Endothelial cell of umbilical vein (primary cell): ENCODE results near the gene USP49. TPM values are rescaled to one million over a fixed set of nuclear protein-coding genes. Genes with fewer than 3 reads are reported as not detected.

Experiments
- BruUV-seq: library from RNA; stranded (reverse); fragments of 400-500 nt; replicated peaks from 2 replicates; lab custom pipeline; 2021; lab: Mats Ljungman, UMichigan
- CTCF ChIA-PET: fragments of 300-600, 350-600 bp; sonication (Branson Sonifier 250); formaldehyde crosslinking; loops from one replicate; lab custom pipeline; 2021; ENCODE audit warnings: antibody characterized with exemption, inconsistent platforms; lab: Charles Lee
- POLR2A ChIA-PET: fragments of 300-600, 350-600 bp; sonication (Branson Sonifier 250); formaldehyde crosslinking; loops from one replicate; lab custom pipeline; 2021; ENCODE audit warnings: antibody characterized with exemption, inconsistent platforms; lab: Charles Lee
- DNase-seq: peaks from one replicate; pipeline ENCODE4 v3.0.0-alpha.2; 2011; ENCODE audit warnings: low read depth, low spot score
- FAIRE-seq: peaks from 2 replicates; lab custom pipeline; 2011; peaks lifted over from hg19 to GRCh38; lab: Jason Lieb, UNC
- H2AFZ ChIP-seq: 2 replicates; pipeline ENCODE4 v1.6.0; 2012; ENCODE audit warnings: low read depth, low read length, control low read depth, inconsistent platforms
- H3K27ac ChIP-seq: 2 replicates; pipeline ENCODE4 v1.5.1; 2011; ENCODE audit warnings: low read depth, mild to moderate bottlenecking, control low read depth, low read length, moderate library complexity; ENCODE audit not compliant: insufficient read depth
- H3K27me3 ChIP-seq, 2 experiments: 2 replicates each; pipeline versions ENCODE4 v1.6.0 to v1.6.1; 2011; ENCODE audit warnings: low read length in 2 of 2, mixed read lengths in 1 of 2; ENCODE audit not compliant: control insufficient read depth in 2 of 2, insufficient read depth in 2 of 2
- H3K36me3 ChIP-seq, 2 experiments: 2 replicates in 1 of 2; 3 replicates in 1 of 2; pipeline ENCODE4 v1.5.1; 2011; ENCODE audit warnings: low read length in 2 of 2, mild to moderate bottlenecking in 1 of 2, moderate library complexity in 1 of 2; ENCODE audit not compliant: control insufficient read depth in 2 of 2, insufficient read depth in 2 of 2; ENCODE audit errors: extremely low read depth in 1 of 2
- H3K4me1 ChIP-seq: 3 replicates; pipeline ENCODE4 v1.5.1; 2011; ENCODE audit warnings: mild to moderate bottlenecking, low read length; ENCODE audit not compliant: control insufficient read depth, insufficient read depth; ENCODE audit errors: extremely low read depth
- H3K4me2 ChIP-seq: 2 replicates; pipeline ENCODE4 v1.6.1; 2011; ENCODE audit warnings: low read length, control low read depth, mixed read lengths; ENCODE audit not compliant: insufficient read depth
- H3K4me3 ChIP-seq, 3 experiments: fragments of 200-600 bp in 1 of 3; sonication (generic), shearing (Covaris generic) in 1 of 3; replicated peaks in 1 of 3; 2 replicates each; pipeline ENCODE4 v1.5.1; 2011 to 2016; ENCODE audit warnings: control low read depth in 3 of 3, low read length in 3 of 3, mild to moderate bottlenecking in 2 of 3, inconsistent platforms in 1 of 3, low read depth in 1 of 3, moderate library complexity in 1 of 3; ENCODE audit not compliant: insufficient read depth in 1 of 3
- H3K79me2 ChIP-seq: 2 replicates; pipeline ENCODE4 v1.6.0; 2012; ENCODE audit warnings: low read length, inconsistent platforms; ENCODE audit not compliant: control insufficient read depth, insufficient read depth
- H3K9ac ChIP-seq: replicated peaks from 2 replicates; pipeline ENCODE3; 2011; ENCODE audit warnings: low read length, control low read depth; ENCODE audit not compliant: insufficient read depth; ENCODE audit errors: extremely low read depth
- H3K9me1 ChIP-seq: replicated peaks from 3 replicates; pipeline ENCODE4 v1.6.0; 2011; ENCODE audit warnings: mild to moderate bottlenecking, low read length; ENCODE audit not compliant: control insufficient read depth, insufficient read depth; ENCODE audit errors: extremely low read depth
- H3K9me3 ChIP-seq: replicated peaks from 2 replicates; pipeline ENCODE4 v1.5.1; 2012; ENCODE audit warnings: low read length, inconsistent platforms; ENCODE audit not compliant: control insufficient read depth, insufficient read depth
- H4K20me1 ChIP-seq: replicated peaks from 2 replicates; pipeline ENCODE3; 2011; ENCODE audit warnings: mild to moderate bottlenecking, low read length; ENCODE audit not compliant: control insufficient read depth, insufficient read depth; ENCODE audit errors: extremely low read depth
- CTCF ChIP-seq, 2 donors: IDR thresholded peaks; 1 replicate in 1 of 2; 2 replicates in 1 of 2; pipeline ENCODE4 v1.5.1; 2011; ENCODE audit warnings: low read length in 2 of 2, mild to moderate bottlenecking in 2 of 2, moderate library complexity in 2 of 2, control low read depth in 1 of 2, inconsistent platforms in 1 of 2, low read depth in 1 of 2; ENCODE audit not compliant: insufficient read depth in 1 of 2; ENCODE audit errors: extremely low read depth in 1 of 2
- EZH2 ChIP-seq: IDR thresholded peaks from 2 replicates; pipeline ENCODE4 v1.6.1; 2012; ENCODE audit warnings: borderline replicate concordance, low read depth, mild to moderate bottlenecking, moderate library complexity, low read length, inconsistent platforms; ENCODE audit not compliant: severe bottlenecking
- FOS ChIP-seq: IDR thresholded peaks from 2 replicates; pipeline ENCODE4 v1.6.1; 2011; ENCODE audit warnings: mild to moderate bottlenecking, low read length, moderate library complexity, borderline replicate concordance; ENCODE audit not compliant: insufficient read depth
- GATA2 ChIP-seq: IDR thresholded peaks from 2 replicates; pipeline ENCODE4 v1.7.0; 2011; ENCODE audit warnings: low read depth, mild to moderate bottlenecking, moderate library complexity, mixed read lengths, low read length; ENCODE audit not compliant: insufficient read length, insufficient read depth
- JUN ChIP-seq: IDR thresholded peaks from 2 replicates; pipeline ENCODE4 v1.6.1; 2011; ENCODE audit warnings: borderline replicate concordance, low read depth; ENCODE audit not compliant: insufficient read length, insufficient read depth
- MYC ChIP-seq: IDR thresholded peaks from one replicate; pipeline ENCODE4 v1.6.1; 2011; ENCODE audit warnings: mild to moderate bottlenecking, low read depth, low read length
- POLR2A ChIP-seq: IDR thresholded peaks from 2 replicates; pipeline ENCODE4 v1.6.1; 2012; ENCODE audit warnings: low read depth, mild to moderate bottlenecking, control low read depth, low read length
- POLR2AphosphoS5 ChIP-seq: IDR thresholded peaks from 2 replicates; pipeline ENCODE4 v1.6.1; 2012; ENCODE audit warnings: low read depth, mild to moderate bottlenecking, control low read depth, low read length, moderate library complexity; ENCODE audit not compliant: insufficient read depth
- dilution Hi-C: fragments of 300-500 bp; cut with MboI; formaldehyde crosslinking; loops from one replicate; pipeline ENCODE4 v1.15.0; 2019; ENCODE audit warnings: low sequenced_read_pairs; ENCODE audit not compliant: extremely low pct_ligation_motif_present
- intact Hi-C: fragments of 100-400 bp; cut with micrococcal nuclease; formaldehyde crosslinking; loops from one replicate; pipeline ENCODE4 v1.10.0; 2022
- polyA plus RNA-seq, 4 experiments: library from polyadenylated mRNA; depleted of rRNA in 3 of 4; stranded (reverse) in 3 of 4; unstranded in 1 of 4; fragments of >200 nt; gene quantifications; 2 replicates each; pipeline versions ENCODE4 v1.2.1 to v1.2.3, GENCODE V29; 2011 to 2012; ENCODE audit warnings: missing spikeins in 1 of 4
- total RNA-seq: library from RNA; stranded (reverse); gene quantifications from 2 replicates; pipeline ENCODE4 v1.2.3, GENCODE V29; 2021
- TF ChIP-seq, protein P1 (sequence below): IDR thresholded peaks from 2 replicates; pipeline ENCODE4 v1.6.1; 2011; ENCODE audit not compliant: insufficient read depth, insufficient read length

The USP49 gene
- total and polyA plus RNA-seq, 2 donors (not counting 3 experiments of a cell fraction or from before 2014, with no cell fraction given) = 2.4 to 4.1 TPM

DNA sequence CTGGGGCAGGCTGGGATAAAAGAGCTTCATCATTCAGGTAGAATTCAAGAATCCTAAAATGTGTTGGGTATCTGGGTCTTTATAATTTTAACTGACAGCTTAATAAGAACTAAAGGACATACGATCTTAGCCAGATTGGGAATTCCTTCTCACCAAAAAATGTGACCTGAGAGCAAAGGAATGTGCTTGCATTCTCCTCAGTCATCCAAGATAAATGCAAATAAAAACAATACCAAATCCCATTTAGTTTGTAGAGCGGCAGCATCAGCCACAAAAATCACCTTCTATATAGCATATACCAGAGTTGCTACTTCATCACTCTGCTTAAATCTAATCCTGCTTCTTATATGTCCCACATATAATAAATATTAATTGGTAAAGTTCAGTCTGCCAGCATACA is 16.9 kb downstream of the USP49 start:
- H3K27me3 ChIP-seq = no peaks in the 10 kb centered on the region
- FAIRE-seq (no peak), DNase-seq (no peak)
- H3K79me2 ChIP-seq = no peaks in the 10 kb centered on the region
- H3K4me3 ChIP-seq = no peak overlapping the region
- no peak overlapping the region for H3K4me2 ChIP-seq
- intact Hi-C loops (no loop called here), dilution Hi-C loops (no loop called here)
- H4K20me1 ChIP-seq = no peaks in the 10 kb centered on the region
- POLR2A ChIA-PET = no interaction called here
- H3K9me1 ChIP-seq = no peaks in the 10 kb centered on the region
- CTCF ChIA-PET = interaction anchor here (1.1 to 1.2 kb wide), 2 partner anchors 23 to 31 kb away, joined by 3 read pairs; no protein-coding TSS in a partner anchor
- no peak overlapping the region for H2AFZ ChIP-seq
- H3K27ac ChIP-seq = no peak overlapping the region
- H3K36me3 ChIP-seq = no peaks in the 10 kb centered on the region
- no peaks in the 10 kb centered on the region for H3K9me3 ChIP-seq
- TF ChIP-seq POLR2A (no peak), GATA2 (no peak), MYC (no peak), JUN (no peak), POLR2AphosphoS5 (no peak), FOS (no peak), CTCF (IDR thresholded peaks at IDR 0.05; ENCODE audit: extremely low read depth in 1 of 2, insufficient read depth in 1 of 2, low read depth in 1 of 2, low read length in 2 of 2) (no peak), EZH2 (no peak)
- TF ChIP-seq, protein P1, sequence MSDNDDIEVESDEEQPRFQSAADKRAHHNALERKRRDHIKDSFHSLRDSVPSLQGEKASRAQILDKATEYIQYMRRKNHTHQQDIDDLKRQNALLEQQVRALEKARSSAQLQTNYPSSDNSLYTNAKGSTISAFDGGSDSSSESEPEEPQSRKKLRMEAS = no peak
- no TSS peak for BruUV-seq
- no peaks in the 10 kb centered on the region for H3K4me1 ChIP-seq
- H3K9ac ChIP-seq = no peak overlapping the region
